GM23248 (cell line): ENCODE results near the gene PRKCB. TPM values are rescaled to one million over a fixed set of nuclear protein-coding genes. Genes with fewer than 3 reads are reported as not detected.

Experiments used
- DNase-seq: peaks from one replicate; pipeline ENCODE4 v3.0.0-alpha.2; 2015
- H2AFZ ChIP-seq: fragments of 200-600 bp; sonication (generic); 2 replicates; pipeline ENCODE4 v1.6.1; 2016; ENCODE audit warnings: antibody characterized with exemption
- H3F3A ChIP-seq: fragments of 200-600 bp; sonication (generic); 2 replicates; pipeline ENCODE4 v1.6.1; 2016; ENCODE audit warnings: mild to moderate bottlenecking, antibody characterized with exemption, mixed run types; ENCODE audit not compliant: insufficient read depth
- H3K27ac ChIP-seq: fragments of 200-600 bp; sonication (generic); 2 replicates; pipeline ENCODE4 v1.5.1; 2016; ENCODE audit warnings: mild to moderate bottlenecking
- H3K27me3 ChIP-seq: fragments of 200-600 bp; sonication (generic); replicated peaks from 2 replicates; pipeline ENCODE4 v1.6.1; 2016; ENCODE audit warnings: mild to moderate bottlenecking; ENCODE audit not compliant: insufficient read depth
- H3K36me3 ChIP-seq: fragments of 200-600 bp; sonication (generic); 2 replicates; pipeline ENCODE4 v1.6.1; 2016; ENCODE audit warnings: low read depth, mild to moderate bottlenecking
- H3K4me1 ChIP-seq: fragments of 200-600 bp; sonication (generic); 2 replicates; pipeline ENCODE4 v1.6.1; 2016; ENCODE audit warnings: mild to moderate bottlenecking; ENCODE audit not compliant: insufficient read depth
- H3K4me2 ChIP-seq: fragments of 200-600 bp; sonication (generic); one replicate; pipeline ENCODE4 v1.6.1; 2016; ENCODE audit warnings: mild to moderate bottlenecking; ENCODE audit not compliant: unreplicated experiment
- H3K4me3 ChIP-seq: fragments of 200-600 bp; sonication (generic); 2 replicates; pipeline ENCODE4 v1.5.1; 2016; ENCODE audit warnings: mild to moderate bottlenecking
- H3K79me2 ChIP-seq: fragments of 200-600 bp; sonication (generic); 2 replicates; pipeline ENCODE4 v1.6.1; 2016; ENCODE audit warnings: mild to moderate bottlenecking; ENCODE audit not compliant: insufficient read depth
- H3K9ac ChIP-seq: fragments of 200-600 bp; sonication (generic); 2 replicates; pipeline ENCODE4 v1.6.1; 2016; ENCODE audit warnings: mild to moderate bottlenecking
- H3K9me2 ChIP-seq: fragments of 200-600 bp; sonication (generic); 2 replicates; pipeline ENCODE4 v1.6.1; 2016; ENCODE audit warnings: mixed run types, mild to moderate bottlenecking, moderate library complexity; ENCODE audit not compliant: insufficient read depth
- H3K9me3 ChIP-seq: fragments of 200-600 bp; sonication (generic); one replicate; pipeline ENCODE4 v1.6.1; 2017; ENCODE audit warnings: low read depth
- H4K20me1 ChIP-seq: fragments of 200-600 bp; sonication (generic); 2 replicates; pipeline ENCODE4 v1.6.0; 2016; ENCODE audit not compliant: insufficient read depth
- EZH2 ChIP-seq: fragments of 200-600 bp; sonication (generic); IDR thresholded peaks from 2 replicates; pipeline ENCODE4 v1.6.1; 2018; ENCODE audit warnings: antibody characterized with exemption, mild to moderate bottlenecking; ENCODE audit not compliant: insufficient read depth, poor library complexity, severe bottlenecking
- EZH2phosphoT487 ChIP-seq: fragments of 200-600 bp; sonication (generic); IDR thresholded peaks from 2 replicates; pipeline ENCODE4 v1.6.1; 2018; ENCODE audit warnings: antibody characterized with exemption, moderate library complexity, mild to moderate bottlenecking, low read depth; ENCODE audit not compliant: insufficient read depth
- WGBS, 2 experiments: methylation state at CpG; one replicate each; pipeline ENCODE4 v1.1.6; 2015 to 2017; ENCODE audit warnings: low lambda C conversion rate in 2 of 2, low coverage in 1 of 2; ENCODE audit errors: missing lambda C conversion rate in 2 of 2; 5-methylcytosine and 5-hydroxymethylcytosine counted together
- in situ Hi-C: fragments of 300-500 bp; cut with MboI; formaldehyde crosslinking; loops from 2 replicates; pipeline ENCODE4 v1.15.0; 2020
- polyA plus RNA-seq: library from polyadenylated mRNA; unstranded; fragments of >200 nt; fragmentation: Nextera tagmentation; extraction: Ambion mirVana; gene quantifications from 2 replicates; pipeline ENCODE4 v1.2.1, GENCODE V29; 2016
- total RNA-seq: library from RNA; depleted of rRNA; stranded (reverse); fragments of >200 nt; shearing (Covaris generic); gene quantifications from 2 replicates; pipeline ENCODE4 v1.2.3, GENCODE V29; 2014

The PRKCB gene
- total and polyA plus RNA-seq, 2 experiments from 2014 or later: not detected

- no peaks in the 10 kb centered on the region for H4K20me1 ChIP-seq
- no peak overlapping the region for H2AFZ ChIP-seq
- no peak for TF ChIP-seq EZH2phosphoT487
- TF ChIP-seq EZH2: no peak
- H3K27me3 ChIP-seq: no peaks in the 10 kb centered on the region
- no peaks in the 10 kb centered on the region for H3K9me3 ChIP-seq
- no peak overlapping the region for H3K4me2 ChIP-seq
- H3F3A ChIP-seq: no peaks in the 10 kb centered on the region
- H3K36me3 ChIP-seq: no peaks in the 10 kb centered on the region
- 0% methylated on average over 1 of the region's 1 CpG for WGBS, 2 experiments
- no peaks in the 10 kb centered on the region for H3K9me2 ChIP-seq
- H3K79me2 ChIP-seq: no peaks in the 10 kb centered on the region
- no peak overlapping the region for H3K4me3 ChIP-seq
- H3K9ac ChIP-seq: no peak overlapping the region
- H3K27ac ChIP-seq: no peak overlapping the region
- H3K4me1 ChIP-seq: no peaks in the 10 kb centered on the region
- no peak for DNase-seq
- in situ Hi-C loops: no loop called here
Measured at GRCh38 chr16:23868136-23868535, 32.4 kb downstream of the PRKCB start.

GRCh38 chr16:23869052-23869451 lies 33.3 kb downstream of the PRKCB start:
- no peak overlapping the region for H3K27ac ChIP-seq
- DNase-seq: no peak
- H3K9me3 ChIP-seq: no peaks in the 10 kb centered on the region
- H3F3A ChIP-seq: no peaks in the 10 kb centered on the region
- no peak overlapping the region for H3K4me3 ChIP-seq
- H2AFZ ChIP-seq: no peak overlapping the region
- no peaks in the 10 kb centered on the region for H3K79me2 ChIP-seq
- no peaks in the 10 kb centered on the region for H3K4me1 ChIP-seq
- in situ Hi-C loops: no loop called here
- H4K20me1 ChIP-seq: no peaks in the 10 kb centered on the region
- TF ChIP-seq EZH2 (no peak), EZH2phosphoT487 (no peak)
- WGBS, 2 experiments: 14% methylated on average over 5 of the region's 5 CpGs
- H3K9me2 ChIP-seq: no peaks in the 10 kb centered on the region
- no peak overlapping the region for H3K4me2 ChIP-seq
- no peaks in the 10 kb centered on the region for H3K27me3 ChIP-seq
- H3K9ac ChIP-seq: no peak overlapping the region
- no peaks in the 10 kb centered on the region for H3K36me3 ChIP-seq

- no peak for TF ChIP-seq EZH2
- TF ChIP-seq EZH2phosphoT487: no peak
- no peak overlapping the region for H2AFZ ChIP-seq
- no peaks in the 10 kb centered on the region for H4K20me1 ChIP-seq
- no peaks in the 10 kb centered on the region for H3K79me2 ChIP-seq
- no peaks in the 10 kb centered on the region for H3K9me3 ChIP-seq
- no peaks in the 10 kb centered on the region for H3K9me2 ChIP-seq
- no peak overlapping the region for H3K4me2 ChIP-seq
- no peaks in the 10 kb centered on the region for H3K27me3 ChIP-seq
- in situ Hi-C loops: no loop called here
- H3K4me3 ChIP-seq: no peak overlapping the region
- H3K27ac ChIP-seq: no peak overlapping the region
- no peak for DNase-seq
- H3K4me1 ChIP-seq: no peaks in the 10 kb centered on the region
- 7 to 15% methylated on average over 3 of the region's 3 CpGs for WGBS, 2 experiments
- H3F3A ChIP-seq: no peaks in the 10 kb centered on the region
- H3K9ac ChIP-seq: no peak overlapping the region
- H3K36me3 ChIP-seq: no peaks in the 10 kb centered on the region
Measured at GRCh38 chr16:23871924-23872323, 36.1 kb downstream of the PRKCB start.

GRCh38 chr16:23874613-23875294 lies 39.0 kb downstream of the PRKCB start:
- Histone ChIP-seq H3K4me3 (no peak overlapping the region), H4K20me1 (no peaks in the 10 kb centered on the region), H3K9ac (no peak overlapping the region), H3K27ac (no peak overlapping the region), H3K79me2 (no peaks in the 10 kb centered on the region), H3K4me2 (no peak overlapping the region), H3K27me3 (no peaks in the 10 kb centered on the region), H3F3A (no peaks in the 10 kb centered on the region), H3K9me2 (no peaks in the 10 kb centered on the region), H3K4me1 (no peaks in the 10 kb centered on the region), H3K9me3 (no peaks in the 10 kb centered on the region), H2AFZ (no peak overlapping the region), H3K36me3 (no peaks in the 10 kb centered on the region)
- peak; percentile 46 for DNase-seq
- 22 to 30% methylated on average over 4 to 5 of the region's 5 CpGs for WGBS, 2 experiments
- TF ChIP-seq EZH2: no peak
- TF ChIP-seq EZH2phosphoT487: no peak
- in situ Hi-C loops: no loop called here
